HG02981 (cell line): ENCODE measurements around the gene ASMTL.
A peak's percentile ranks its signal among the peaks of the same experiment; 100 is the strongest.
"Not testable (repeated sequence)": the region's sequence is repeated elsewhere in the genome, so short reads cannot be mapped to it uniquely, and the experiment has no call there.

ENCODE experiments used
- ATAC-seq: cut with Tn5 transposase; IDR thresholded peaks from one replicate; pipeline ENCODE4 v1.9.1; 2021; ENCODE audit warnings: mild to moderate bottlenecking, moderate library complexity; ENCODE audit not compliant: unreplicated experiment

The ASMTL gene

DNA sequence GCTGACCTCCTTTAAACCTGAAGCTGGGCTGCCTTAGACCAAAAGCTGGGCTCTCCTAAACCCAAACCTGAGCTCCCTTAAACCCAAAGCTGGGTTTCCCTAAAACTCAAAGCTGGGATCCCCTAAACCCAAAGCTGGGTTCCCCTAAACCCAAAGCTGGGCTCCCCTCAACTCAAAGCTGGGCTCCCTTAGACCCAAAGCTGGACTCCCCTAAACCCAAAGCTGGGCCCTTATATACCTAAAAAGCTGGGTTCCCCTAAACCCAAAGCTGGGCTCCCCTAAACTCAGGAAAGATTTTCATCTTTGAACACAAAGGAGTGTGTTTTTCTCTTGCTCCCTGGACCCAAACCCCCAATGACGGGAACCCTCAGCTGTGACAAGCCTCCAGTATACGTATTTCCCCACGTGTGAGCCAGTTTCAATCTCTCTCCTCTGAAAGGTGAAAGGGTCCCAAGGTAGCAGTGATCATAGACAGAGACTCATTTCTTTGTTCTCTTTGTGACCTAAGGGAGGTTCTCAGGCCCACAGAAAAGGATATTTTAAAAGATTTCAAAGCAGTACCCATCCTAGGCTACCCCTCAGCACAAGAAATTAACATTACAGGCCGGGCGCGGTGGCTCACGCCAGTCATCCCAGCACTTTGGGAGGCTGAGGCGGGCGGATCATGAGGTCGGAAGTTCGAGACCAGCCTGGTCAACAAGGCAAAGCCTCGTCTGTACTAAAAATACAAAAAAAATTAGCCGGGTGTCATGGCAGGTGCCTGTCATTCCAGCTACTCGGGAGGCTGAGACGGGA, 31.3 kb upstream of the ASMTL start:
- peak; percentile 42 for ATAC-seq

DNA sequence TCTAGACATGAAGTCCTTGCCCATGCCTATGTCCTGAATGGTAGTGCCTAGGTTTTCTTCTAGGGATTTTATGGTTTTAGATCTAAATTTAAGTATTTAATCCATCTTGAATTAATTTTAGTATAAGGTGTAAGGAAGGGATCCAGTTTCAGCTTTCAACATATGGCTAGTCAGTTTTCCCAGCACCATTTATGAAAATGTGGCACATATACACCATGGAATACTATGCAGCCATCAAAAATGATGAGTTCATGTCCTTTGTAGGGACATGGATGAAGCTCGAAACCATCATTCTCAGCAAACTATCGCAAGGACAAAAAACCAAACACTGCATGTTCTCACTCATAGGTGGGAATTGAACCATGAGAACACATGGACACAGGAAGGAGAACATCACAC, 29.8 kb upstream of the ASMTL start:
- not testable (repeated sequence) for ATAC-seq

DNA sequence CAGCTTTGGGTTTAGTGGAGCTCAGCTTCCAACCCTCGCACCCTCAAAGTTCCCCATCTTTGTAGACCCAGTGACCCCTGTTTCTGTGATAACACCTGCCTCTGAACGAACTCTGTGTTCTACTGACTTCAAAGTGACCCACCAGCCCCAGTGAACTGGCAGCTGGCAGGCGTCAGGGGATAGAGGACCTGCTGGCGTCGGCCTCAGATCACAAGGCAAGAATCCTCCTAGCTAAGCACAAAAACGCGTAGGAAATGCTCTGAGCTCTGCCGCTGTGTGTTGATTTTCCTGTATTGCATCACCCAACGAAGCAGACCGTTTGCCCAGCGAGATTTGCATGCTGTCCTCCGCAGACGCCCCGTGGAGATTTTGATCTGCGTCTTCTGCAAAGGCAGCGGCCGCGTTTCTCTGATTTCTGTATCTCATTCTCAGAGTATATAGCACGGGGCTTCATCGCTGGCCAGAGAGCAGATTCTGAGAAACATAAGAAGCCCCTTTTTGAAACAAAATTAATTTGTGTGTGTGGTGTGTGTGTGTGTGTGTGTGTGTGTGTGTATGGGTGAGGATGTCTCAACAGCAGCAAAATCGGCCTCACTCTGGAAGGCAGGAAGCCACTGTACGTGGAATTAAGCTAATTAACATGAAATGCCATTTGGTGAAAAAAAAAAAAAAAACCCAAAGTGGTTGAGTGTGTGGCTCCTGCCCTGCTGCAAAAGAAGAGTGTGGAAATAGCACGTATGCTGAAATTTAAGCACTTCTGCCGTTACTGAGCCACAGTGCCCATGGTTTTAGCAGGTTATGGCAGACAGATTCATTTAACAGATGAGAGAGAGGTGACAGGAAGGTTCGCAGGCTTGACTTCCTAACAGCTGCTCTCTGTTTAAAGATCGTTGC, 29.2 kb upstream of the ASMTL start:
- peak; percentile 47 for ATAC-seq

DNA sequence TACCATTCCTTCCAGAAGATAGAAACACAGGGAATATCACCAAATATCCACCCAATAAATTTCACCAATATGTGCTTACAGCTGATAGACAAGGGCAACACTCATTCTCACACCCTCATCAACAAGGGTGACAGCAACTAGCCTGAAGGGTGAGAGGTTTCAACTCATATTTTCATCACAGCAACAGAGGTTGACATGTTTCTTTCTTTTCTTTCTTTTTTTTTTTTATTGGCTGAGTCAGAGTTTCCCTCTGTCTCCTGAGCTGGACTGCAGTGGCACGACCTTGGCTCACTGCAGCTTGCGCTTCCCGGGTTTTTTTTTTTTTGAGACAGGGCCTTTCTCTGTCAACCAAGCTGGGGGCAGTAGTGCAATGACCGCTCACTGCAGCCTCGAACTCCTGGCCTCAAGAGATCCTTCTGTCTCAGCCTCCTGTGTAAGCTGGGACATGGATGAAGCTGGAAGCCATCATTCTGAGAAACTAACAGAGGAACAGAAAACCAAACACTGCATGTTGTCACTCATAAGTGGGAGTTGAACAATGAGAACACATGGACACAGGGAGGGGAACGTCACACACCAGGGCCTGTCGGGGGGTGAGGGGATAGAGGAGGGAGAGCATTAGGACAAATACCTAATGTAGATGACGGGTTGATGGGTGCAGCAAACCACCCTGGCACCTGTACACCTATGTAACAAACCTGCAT, 27.5 kb upstream of the ASMTL start:
- ATAC-seq = no peak

DNA sequence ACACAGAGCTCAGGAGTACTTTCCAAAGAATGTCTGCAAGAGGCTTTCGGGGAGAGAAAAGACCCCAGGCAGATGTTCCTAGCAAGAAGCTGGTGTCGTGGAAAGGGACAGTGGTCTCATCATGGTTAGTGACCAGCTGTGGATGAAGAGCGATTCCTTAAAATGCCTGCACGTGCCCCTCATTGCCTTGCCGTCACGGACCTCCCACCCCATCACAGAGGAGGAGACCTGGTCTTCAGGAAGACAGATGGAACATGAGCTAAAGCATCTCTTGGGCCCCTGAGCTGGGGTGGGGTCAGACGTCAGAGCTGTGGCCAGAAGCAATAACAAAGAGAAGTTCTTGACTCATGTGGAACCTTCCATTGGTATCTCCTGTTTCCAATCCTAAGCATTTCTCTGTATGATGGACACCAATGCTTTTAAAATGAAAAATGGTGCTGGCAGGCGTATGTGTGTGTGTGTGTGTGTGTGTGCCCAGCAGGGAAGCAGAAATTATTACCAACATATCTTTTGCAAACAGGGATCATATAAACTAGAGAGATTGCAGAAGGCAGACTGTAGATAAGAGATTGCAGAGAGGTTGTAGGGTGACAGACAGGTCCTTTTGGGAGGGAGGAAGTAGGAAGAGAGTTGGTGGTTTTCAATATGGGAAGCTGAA, 25.2 kb upstream of the ASMTL start:
- no peak for ATAC-seq

DNA sequence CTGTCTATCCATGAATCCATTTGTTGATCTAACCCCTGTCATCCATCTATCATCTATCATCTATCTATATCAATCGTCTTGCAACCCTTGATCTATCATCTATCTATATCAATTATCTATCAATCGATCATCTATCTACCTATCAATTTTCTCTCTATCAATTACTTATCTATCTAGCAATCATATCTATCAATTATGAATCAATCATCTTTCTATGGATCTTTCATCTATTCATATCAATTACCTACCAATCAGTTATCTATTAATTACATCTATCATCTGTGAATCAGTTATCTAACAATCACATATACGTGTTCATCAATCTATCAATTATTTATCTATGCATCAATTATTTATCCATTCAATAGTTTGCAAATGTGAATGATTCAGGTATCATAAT, 24.5 kb upstream of the ASMTL start:
- ATAC-seq = no peak

DNA sequence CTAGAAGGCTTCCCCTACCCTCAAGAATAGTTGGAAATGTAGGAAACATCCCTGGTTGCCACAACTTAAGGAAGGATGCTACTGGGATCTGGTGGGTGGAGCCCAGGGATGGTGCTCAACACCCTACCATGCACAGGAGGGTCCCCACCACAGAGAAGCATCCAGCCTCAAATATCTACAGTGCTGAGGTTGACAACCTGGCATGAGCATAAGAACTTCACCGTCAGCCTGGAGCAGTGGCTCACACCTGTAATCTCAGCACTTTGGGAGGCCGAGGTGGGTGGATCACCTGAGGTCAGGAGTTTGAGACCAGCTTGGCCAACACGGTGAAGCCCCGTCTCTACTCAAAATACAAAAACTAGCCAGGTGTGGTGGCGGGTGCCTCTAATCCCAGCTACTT, 24.0 kb upstream of the ASMTL start:
- no peak for ATAC-seq

DNA sequence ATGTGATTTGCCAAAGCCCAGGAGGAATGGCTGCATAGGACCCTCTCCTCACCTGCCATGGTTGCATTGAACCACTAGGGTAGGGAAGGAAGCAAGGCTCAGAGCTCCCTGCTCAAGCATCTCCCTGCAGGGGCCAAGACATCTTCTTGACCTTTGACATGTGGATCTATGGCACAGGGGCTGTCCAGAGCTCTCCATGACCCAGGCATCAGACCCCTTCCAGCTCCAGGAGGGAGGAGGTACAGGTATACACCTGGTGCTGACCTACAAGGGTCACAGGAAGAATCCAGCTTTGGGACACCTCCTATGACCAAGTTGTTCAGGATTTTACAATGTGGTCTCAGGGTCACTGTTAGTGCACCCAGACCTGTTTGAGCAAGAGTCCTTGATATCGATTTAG, 23.2 kb upstream of the ASMTL start:
- ATAC-seq = no peak

DNA sequence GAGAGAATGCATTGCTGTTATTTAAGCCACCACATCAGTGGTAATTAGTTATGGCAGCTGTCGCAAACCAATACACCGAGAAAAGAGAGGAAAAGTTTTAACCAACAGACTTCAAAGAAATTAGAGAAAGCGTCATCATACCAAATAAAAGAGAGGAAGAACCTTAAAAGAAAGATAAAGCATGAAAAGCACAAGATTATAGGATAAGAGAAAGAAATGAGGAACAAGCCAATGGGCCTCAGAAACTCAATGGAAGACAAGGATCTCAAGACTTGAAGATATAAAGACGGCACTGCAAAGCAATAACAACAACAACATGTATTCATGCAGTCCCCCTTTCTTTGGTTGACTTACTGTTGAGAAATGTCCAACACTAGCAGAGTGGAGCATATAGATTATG, 22.8 kb upstream of the ASMTL start:
- no peak for ATAC-seq

DNA sequence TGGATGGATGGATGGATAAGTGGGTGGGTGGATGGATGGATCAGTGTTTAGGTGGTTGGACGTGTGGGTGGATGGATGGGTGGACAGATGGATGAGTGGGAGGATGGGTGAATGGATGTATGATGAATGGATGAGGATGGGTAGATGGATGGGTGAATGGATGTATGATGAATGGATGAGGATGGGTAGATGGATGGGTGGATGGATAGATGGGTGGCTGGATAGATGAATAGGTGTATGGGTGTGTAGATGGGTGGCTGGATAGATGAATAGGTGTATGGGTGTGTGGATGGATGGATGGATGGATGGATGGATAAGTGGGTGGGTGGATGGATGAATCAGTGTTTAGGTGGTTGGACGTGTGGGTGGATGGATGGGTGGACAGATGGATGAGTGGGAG, 21.9 kb upstream of the ASMTL start:
- not testable (repeated sequence) for ATAC-seq

DNA sequence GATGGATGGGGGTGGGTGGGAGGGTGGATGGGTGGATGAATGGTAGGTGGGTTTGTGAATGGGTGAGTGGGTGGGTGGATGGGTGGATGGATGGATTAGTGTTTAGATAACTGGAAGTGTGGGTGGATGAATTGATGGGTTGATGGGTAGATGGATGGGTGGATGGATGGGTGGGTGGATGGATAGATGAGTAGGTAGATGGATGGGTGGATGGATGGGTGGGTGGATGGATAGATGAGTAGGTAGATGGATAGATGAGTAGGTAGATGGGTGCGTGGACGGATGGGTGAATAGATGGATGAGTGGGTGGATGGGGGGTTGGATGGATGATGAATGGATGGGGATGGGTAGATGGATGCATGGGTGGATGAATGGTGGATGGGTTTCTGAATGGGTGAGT, 20.3 kb upstream of the ASMTL start:
- ATAC-seq = no peak

DNA sequence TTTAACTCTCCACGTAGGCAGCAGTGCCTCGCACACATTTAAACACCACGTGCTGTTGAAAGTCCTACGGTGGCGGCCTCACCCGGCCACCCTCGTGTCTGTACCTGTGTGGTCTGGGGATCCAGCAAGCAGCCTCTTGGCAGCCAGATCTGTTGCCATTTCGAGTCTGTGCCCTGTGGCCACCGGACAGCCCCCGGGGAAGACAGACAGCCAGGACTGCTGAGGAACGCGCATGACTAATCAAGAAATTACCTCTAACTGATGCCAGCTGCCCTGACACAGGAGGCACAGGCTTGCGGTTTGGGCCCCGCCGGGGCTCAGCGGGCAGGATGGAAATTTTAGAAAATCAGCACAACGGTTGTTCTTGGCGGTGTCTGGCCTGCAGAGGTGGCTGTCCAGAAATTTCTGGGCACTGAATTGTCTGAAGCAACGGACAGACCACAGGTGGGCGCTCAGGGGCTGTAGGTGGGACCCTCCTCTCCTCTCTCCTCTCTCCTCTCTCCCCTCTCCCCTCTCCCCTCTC, 15.6 kb upstream of the ASMTL start:
- ATAC-seq = peak; percentile 39

DNA sequence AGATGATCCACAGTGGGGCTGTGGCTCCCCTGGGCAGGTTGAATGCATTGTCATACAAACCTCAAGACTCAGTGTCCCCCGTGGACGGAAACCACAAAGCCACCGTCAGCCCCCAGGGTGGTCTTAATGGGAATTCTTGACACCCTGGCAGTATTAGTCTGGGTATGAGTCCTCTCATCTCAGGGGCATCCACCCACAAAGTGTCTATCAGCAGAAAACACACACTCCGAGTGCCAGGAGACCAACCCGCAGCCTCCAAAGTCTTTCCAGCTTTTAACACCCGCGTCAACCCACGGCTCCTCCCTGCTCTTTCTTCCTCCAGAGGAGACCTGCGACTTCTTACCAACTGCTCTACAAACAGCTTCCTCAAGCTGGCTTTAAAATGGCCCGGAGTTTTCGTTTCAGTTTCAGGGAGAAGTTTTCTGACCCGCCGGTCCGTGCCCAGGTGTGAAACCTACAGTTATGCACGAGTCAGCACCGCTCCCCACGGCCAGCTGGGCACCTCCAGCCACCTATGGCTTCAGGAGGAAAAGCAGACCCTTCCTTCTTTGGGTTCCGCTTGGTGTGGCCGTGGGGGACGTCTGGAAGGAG, 14.4 kb upstream of the ASMTL start:
- peak; percentile 47 for ATAC-seq

DNA sequence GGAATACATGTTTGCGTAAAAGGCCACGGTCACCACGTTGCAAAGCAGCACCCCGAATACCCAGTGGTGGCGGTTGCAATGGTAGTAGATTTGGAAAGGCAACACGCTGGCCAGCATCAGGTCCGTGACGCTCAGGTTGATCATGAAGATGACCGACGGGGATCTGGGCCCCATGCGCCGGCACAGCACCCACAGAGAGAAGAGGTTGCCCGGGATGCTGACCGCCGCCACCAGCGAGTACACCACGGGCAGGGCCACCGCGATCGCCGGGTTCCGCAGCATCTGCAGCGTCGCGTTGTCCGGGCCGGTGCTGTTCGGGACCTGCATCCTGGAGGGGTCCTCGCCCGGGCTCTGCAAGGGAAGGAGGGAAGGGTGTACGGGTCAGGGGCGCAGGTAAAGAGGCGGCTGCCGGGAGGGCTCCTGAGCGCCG, 13.5 kb upstream of the ASMTL start:
- ATAC-seq = no peak

DNA sequence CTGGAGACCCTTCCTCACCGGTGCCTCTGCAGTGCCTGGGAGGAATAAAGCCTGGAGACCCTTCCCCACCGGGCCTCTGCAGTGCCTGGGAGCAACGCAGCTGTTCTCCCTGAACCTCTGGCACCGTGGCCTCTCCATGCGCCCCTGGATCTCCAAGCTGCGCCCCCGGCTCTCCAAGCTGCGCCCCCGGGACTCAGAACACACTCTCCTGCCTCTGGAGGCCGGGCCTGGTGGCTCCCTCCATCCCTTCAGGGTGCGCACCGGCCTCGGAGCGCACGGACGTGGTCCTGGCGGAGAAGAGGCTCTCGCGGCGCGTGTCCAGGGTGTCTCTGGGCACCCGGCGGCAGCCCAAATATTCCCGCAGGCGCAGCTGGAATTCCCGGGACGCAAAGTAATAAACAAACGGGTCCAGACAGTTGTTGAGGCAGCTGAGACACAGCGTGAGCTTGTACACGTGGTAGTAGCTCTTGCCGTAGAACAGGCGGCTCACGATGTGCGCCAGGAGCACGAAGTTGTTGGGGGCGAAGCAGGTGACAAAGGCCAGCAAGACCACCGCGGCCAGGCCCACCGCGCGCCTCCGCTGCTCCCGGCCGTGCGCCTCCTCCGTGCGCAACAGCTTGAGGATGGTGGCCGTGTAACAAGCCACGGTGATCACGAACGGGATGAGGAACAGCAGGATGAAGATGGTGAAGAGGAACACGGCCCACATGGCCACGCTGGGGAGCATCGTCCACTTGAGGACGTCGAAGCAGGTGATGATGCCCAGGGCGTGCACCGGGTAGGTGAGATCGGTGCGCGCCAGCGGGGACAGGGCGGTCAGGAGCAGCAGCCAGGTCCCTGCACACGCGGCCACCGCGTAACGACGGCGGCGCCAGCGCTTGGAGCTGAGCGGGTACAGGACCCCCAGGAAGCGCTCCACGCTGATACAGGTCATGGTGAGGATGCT, 12.8 kb upstream of the ASMTL start:
- no peak for ATAC-seq

DNA sequence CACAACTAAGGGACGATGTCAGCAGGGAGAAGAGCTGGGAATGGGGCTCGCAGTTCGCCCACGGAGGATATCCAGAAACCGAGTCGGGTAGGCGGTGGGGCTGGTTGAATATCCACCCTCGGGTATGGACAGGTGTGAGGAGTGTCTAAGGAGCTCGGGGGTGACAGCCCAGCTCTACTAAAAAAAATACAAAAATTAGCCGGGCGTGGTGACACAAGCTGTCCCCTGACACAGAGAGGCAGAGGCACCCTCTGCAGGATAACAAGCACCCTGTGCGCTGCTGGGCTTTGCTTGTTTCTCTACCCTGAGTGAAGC, 12.2 kb upstream of the ASMTL start:
- ATAC-seq = no peak

DNA sequence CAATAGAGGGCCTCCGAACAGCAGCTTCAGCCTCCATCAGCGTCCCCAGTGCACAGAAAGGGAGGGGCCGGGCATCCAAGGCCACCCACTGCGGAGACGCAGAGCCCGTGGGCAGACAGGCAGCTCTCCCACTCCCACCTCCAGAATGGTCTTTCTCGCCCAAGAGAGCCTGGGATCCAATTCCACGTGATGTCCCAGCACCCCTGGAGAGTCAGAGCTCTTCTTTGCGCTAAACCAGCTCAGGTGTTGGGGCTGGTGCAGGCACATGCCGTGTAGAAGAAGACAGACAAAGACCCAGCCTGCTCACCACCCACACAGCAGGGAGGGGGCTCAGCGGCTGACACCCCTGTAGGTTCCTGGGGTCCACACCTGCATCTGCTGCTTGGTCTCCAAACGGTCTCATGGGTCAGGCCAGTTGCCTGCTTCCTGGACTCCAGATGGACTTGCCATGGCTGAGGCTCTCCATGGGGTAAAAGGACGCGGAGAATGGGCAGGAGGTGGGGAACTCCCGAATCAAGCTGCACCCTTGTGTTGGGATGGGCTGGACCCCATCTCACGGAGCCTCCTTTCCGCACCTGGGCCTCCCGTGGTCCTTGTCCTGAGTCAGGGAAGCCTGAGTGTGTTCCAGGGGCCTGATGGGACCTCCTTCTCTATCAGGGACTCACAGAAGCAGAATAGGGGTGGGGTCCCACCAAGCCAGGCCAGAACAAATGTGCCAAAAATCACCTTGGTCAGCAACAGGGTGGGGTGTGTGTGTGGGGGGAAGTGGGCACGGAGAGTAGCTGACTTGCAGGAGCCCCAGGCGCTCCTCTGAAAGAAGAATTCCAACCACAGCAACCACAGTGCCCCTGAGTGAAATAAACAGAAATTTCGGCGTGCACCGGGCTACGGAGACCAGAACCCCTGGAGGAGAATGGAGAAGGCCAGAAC, 11.6 kb upstream of the ASMTL start:
- ATAC-seq = no peak

DNA sequence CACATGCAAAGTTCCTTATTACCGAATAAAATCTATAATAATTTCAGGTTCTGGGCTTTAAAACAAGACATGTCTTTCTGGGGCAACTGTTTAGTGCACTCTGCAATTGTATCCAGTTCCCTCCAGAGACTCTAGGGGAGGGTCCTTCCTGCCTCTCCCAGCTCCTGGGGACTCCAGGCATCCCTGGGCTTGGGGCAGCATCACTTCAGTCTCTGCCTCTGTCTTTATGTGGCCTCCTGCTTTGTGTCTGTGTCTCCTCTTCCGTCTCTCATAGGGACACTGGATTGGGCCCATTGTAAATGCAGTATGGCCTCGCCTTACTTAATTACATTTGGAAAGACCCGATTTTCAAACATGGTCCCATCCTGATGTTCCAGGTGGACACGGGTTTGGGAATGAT, 10.9 kb upstream of the ASMTL start:
- no peak for ATAC-seq
